ENCODE data around the gene IQCN.

DNA sequence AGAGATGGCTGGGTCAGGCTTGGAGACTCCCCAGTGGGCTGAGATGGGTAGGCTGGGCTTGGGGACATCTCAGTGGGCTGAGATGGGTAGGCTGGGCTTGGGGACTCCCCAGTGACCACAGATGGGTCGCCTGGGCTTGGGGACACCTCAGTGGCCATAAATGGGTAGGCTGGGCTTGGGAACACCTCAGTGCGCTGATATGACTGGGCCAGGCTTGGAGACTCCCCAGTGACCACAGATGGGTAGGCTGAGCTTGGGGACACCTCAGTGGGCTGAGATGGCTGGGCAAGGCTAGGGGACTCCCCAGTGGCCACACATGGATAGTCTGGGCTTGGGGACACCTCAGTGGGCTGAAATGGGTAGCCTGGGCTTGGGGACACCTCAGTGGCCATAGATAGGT, 12.8 kb downstream of the IQCN start:
- TF ChIP-seq, protein P1, sequence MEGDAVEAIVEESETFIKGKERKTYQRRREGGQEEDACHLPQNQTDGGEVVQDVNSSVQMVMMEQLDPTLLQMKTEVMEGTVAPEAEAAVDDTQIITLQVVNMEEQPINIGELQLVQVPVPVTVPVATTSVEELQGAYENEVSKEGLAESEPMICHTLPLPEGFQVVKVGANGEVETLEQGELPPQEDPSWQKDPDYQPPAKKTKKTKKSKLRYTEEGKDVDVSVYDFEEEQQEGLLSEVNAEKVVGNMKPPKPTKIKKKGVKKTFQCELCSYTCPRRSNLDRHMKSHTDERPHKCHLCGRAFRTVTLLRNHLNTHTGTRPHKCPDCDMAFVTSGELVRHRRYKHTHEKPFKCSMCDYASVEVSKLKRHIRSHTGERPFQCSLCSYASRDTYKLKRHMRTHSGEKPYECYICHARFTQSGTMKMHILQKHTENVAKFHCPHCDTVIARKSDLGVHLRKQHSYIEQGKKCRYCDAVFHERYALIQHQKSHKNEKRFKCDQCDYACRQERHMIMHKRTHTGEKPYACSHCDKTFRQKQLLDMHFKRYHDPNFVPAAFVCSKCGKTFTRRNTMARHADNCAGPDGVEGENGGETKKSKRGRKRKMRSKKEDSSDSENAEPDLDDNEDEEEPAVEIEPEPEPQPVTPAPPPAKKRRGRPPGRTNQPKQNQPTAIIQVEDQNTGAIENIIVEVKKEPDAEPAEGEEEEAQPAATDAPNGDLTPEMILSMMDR (conservative IDR thresholded peaks at IDR 0.05 in 1 of 2, IDR thresholded peaks at IDR 0.05 in 1 of 2; ENCODE audit: low read depth in 1 of 2, low read length in 2 of 2), result no peak
- TF ChIP-seq EZH2 (IDR thresholded peaks at IDR 0.05; ENCODE audit: low read length, missing control alignments), result no peak
